Mucosa of descending colon (tissue), 3 donors: ENCODE data around the gene SLX9. TPM values are rescaled to one million over a fixed set of nuclear protein-coding genes. Genes with fewer than 3 reads are reported as not detected.

ENCODE experiments used
- ATAC-seq: fragments of 200-7000 bp; cut with Tn5 transposase; one replicate; pipeline ENCODE4 v1.9.1; 2020; ENCODE audit warnings: mild to moderate bottlenecking, moderate library complexity
- DNase-seq, 3 donors: peaks; one replicate each; pipeline ENCODE4 v3.0.0-alpha.2; 2020
- H3K36me3 ChIP-seq: fragments of 200-600 bp; one replicate; pipeline ENCODE4 v1.8.0; 2021; ENCODE audit warnings: low read depth, mild to moderate bottlenecking
- H3K4me1 ChIP-seq: fragments of 200-600 bp; one replicate; pipeline ENCODE4 v1.8.0; 2021; ENCODE audit warnings: low read depth, mild to moderate bottlenecking
- H3K4me3 ChIP-seq: fragments of 200-600 bp; one replicate; pipeline ENCODE4 v1.8.0; 2021; ENCODE audit warnings: mild to moderate bottlenecking
- H3K9me3 ChIP-seq: fragments of 200-600 bp; one replicate; pipeline ENCODE4 v1.8.0; 2021; ENCODE audit warnings: mild to moderate bottlenecking
- CTCF ChIP-seq: fragments of 200-600 bp; IDR thresholded peaks from one replicate; pipeline ENCODE4 v1.8.0; 2022; ENCODE audit warnings: antibody characterized with exemption, mild to moderate bottlenecking
- intact Hi-C, 2 donors: fragments of 100-400 bp; cut with DNase I in 1 of 2; cut with micrococcal nuclease in 1 of 2; formaldehyde crosslinking; loops; one replicate each; pipeline versions ENCODE4 v1.11.0 to v1.11.1; 2022; cut with DNase I, micrococcal nuclease
- total RNA-seq, 3 donors: library from RNA; stranded (reverse); fragmentation: NEBNext Ultra II Directional in 2 of 3; extraction: Animal tissue kit (Norgen Biotek cat#: 25700) in 2 of 3; gene quantifications; one replicate each; pipeline versions ENCODE4 v1.2.1 to v1.2.4, GENCODE V29; 2021 to 2023
- donor health status: DM: no; HTN: no; CAD: no; lungs with moderate emphysema.
- donor health status: DM: no; HTN: no; CAD: no.
- donor health status: DM: no; HTN: yes; CAD: no.

Gene SLX9
- total RNA-seq, 3 donors from 2014 or later, result 19.8 to 42.2 (median 20.9) TPM

GRCh38 chr21:44932408-44933181 is 7.2 kb upstream of the SLX9 start:
- H3K4me3 ChIP-seq, result no peak overlapping the region
- peak; percentile 54 to 75 (median 71) for DNase-seq
- intact Hi-C loops, result loop anchor here in 1 of 2 donors (5.0 kb wide), 1 partner anchor 40 kb away; no protein-coding TSS in a partner anchor
- peak; percentile 27 for TF ChIP-seq CTCF
- no peaks in the 10 kb centered on the region for H3K9me3 ChIP-seq
- ATAC-seq, result peak; percentile 60
- H3K4me1 ChIP-seq, result peaks cover 14% of the 10 kb centered on the region
- H3K36me3 ChIP-seq, result no peaks in the 10 kb centered on the region

GRCh38 chr21:44933199-44933917 is 6.5 kb upstream of the SLX9 start:
- H3K9me3 ChIP-seq, result no peaks in the 10 kb centered on the region
- intact Hi-C loops, result loop anchor here in 1 of 2 donors (5.0 kb wide), 1 partner anchor 41 kb away; no protein-coding TSS in a partner anchor
- peaks cover 14% of the 10 kb centered on the region for H3K4me1 ChIP-seq
- no peak for ATAC-seq
- no peak for TF ChIP-seq CTCF
- no peak overlapping the region for H3K4me3 ChIP-seq
- H3K36me3 ChIP-seq, result no peaks in the 10 kb centered on the region
- no peak for DNase-seq

GRCh38 chr21:44933918-44934260 is 5.9 kb upstream of the SLX9 start:
- TF ChIP-seq CTCF, result no peak
- Histone ChIP-seq H3K4me1 (peaks cover 14% of the 10 kb centered on the region), H3K4me3 (no peak overlapping the region), H3K36me3 (no peaks in the 10 kb centered on the region), H3K9me3 (no peaks in the 10 kb centered on the region)
- intact Hi-C loops, result loop anchor here in 1 of 2 donors (5.0 kb wide), 1 partner anchor 42 kb away; no protein-coding TSS in a partner anchor
- DNase-seq (no peak), ATAC-seq (no peak)

- Histone ChIP-seq H3K9me3 (no peaks in the 10 kb centered on the region), H3K4me1 (peaks cover 14% of the 10 kb centered on the region), H3K36me3 (no peaks in the 10 kb centered on the region), H3K4me3 (no peak overlapping the region)
- intact Hi-C loops, result loop anchor here in 1 of 2 donors (5.0 kb wide), 1 partner anchor 42 kb away; no protein-coding TSS in a partner anchor
- no peak for DNase-seq
- no peak for TF ChIP-seq CTCF
- no peak for ATAC-seq
These were observed 5.6 kb upstream of the SLX9 start for GRCh38 chr21:44934276-44934675.

- Histone ChIP-seq H3K4me3 (no peak overlapping the region), H3K36me3 (no peaks in the 10 kb centered on the region), H3K9me3 (no peaks in the 10 kb centered on the region), H3K4me1 (peaks cover 14% of the 10 kb centered on the region)
- DNase-seq, result no peak
- no peak for ATAC-seq
- intact Hi-C loops, result loop anchor here in 1 of 2 donors (5.0 kb wide), 1 partner anchor 43 kb away; no protein-coding TSS in a partner anchor
- TF ChIP-seq CTCF, result no peak
These were observed 4.9 kb upstream of the SLX9 start for GRCh38 chr21:44934797-44935532.
